DOHH2 (cell line): ENCODE data around the gene FAM131A.

Experiments used
- EZH2phosphoT487 ChIP-seq: fragments of 200-600 bp; sonication (generic); IDR thresholded peaks from 2 replicates; pipeline ENCODE4 v1.6.1; 2017; ENCODE audit warnings: borderline replicate concordance, mild to moderate bottlenecking, antibody characterized with exemption, low read length, moderate library complexity, mixed read lengths
- TF ChIP-seq, protein P1 (sequence below): fragments of 200-600 bp; sonication (generic); IDR thresholded peaks from one replicate; pipeline ENCODE4 v1.5.1; 2014; ENCODE audit warnings: antibody characterized with exemption, mild to moderate bottlenecking, low read depth, low read length; ENCODE audit not compliant: poor library complexity, severe bottlenecking

DNA sequence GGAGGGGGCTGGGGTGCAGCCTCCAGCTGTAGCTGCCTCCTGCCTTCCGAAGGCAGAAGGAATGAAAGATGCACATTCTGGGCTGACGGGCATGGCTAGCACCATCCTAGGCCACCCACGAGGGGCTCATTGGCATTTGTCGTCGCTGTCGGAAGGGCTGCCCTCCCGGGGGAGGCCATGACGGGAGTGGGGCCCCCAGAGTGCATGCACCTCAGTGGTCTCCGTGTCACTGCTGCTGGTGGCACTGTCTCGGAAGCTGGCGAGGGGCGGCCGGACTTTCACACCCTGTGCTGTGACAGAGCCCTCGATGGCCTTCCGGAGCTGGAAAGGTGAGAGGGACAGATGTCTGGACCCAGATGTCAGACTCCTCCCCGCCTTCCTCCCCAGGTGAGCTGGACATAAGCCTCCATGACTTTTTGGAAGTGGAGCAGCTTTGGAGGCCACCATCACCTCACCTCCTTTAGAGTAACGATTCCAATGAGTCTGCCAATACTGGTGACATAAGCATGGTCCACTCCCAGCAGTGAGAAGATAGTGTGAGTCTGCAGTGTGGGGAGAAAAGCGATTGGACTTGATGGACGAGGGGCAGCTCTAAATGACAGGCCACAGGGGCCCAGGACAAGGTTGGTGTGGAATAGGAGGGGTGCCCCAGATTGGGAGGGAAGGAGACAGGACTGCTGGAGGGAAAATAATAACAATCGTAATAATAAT lies 9.2 kb downstream of the FAM131A start:
- TF ChIP-seq, protein P1, sequence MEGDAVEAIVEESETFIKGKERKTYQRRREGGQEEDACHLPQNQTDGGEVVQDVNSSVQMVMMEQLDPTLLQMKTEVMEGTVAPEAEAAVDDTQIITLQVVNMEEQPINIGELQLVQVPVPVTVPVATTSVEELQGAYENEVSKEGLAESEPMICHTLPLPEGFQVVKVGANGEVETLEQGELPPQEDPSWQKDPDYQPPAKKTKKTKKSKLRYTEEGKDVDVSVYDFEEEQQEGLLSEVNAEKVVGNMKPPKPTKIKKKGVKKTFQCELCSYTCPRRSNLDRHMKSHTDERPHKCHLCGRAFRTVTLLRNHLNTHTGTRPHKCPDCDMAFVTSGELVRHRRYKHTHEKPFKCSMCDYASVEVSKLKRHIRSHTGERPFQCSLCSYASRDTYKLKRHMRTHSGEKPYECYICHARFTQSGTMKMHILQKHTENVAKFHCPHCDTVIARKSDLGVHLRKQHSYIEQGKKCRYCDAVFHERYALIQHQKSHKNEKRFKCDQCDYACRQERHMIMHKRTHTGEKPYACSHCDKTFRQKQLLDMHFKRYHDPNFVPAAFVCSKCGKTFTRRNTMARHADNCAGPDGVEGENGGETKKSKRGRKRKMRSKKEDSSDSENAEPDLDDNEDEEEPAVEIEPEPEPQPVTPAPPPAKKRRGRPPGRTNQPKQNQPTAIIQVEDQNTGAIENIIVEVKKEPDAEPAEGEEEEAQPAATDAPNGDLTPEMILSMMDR: no peak
- no peak for TF ChIP-seq EZH2phosphoT487
